ENCODE data around the gene DOCK6. TPM values are rescaled to one million over a fixed set of nuclear protein-coding genes. Genes with fewer than 3 reads are reported as not detected.

The DOCK6 gene
- total and polyA plus RNA-seq, 10 of the 15 experiments (the other 5 are each of a cell fraction or from before 2014, with no cell fraction given), result 0.76 to 24.8 (median 4.7) TPM

- SMC1A ChIA-PET (ENCODE audit: uncharacterized antibody, unreplicated experiment), result interaction anchor here (1.7 kb wide), 1 partner anchor 42 kb away, joined by 7 read pairs; the partner anchor contains the start of gene SPC24
- intact Hi-C loops (cut with micrococcal nuclease; ENCODE audit: unreplicated experiment), result no loop called here
- Histone ChIP-seq H3K79me2 (ENCODE audit: control insufficient read depth, insufficient read depth, low read length) (peaks cover 3% of the 10 kb centered on the region), H3K27me3 (replicated peaks in 1 of 2; ENCODE audit: control insufficient read depth in 2 of 2, insufficient read depth in 2 of 2, low read length in 1 of 2) (no peaks in the 10 kb centered on the region), H3K9ac (ENCODE audit: control insufficient read depth, insufficient read depth, low read length) (no peak overlapping the region), H3K36me3 (ENCODE audit: control insufficient read depth in 2 of 2, insufficient read depth in 2 of 2, low read length in 1 of 2) (no peaks in the 10 kb centered on the region; a peak in 1 of 4 replicates), H3K4me3 (peak overlapping the region; percentile 97; the same call in 1 of the 2 replicates), H2AFZ (ENCODE audit: control insufficient read depth, low read depth, low read length) (peak overlapping the region; percentile 8; the same call in 1 of the 2 replicates), H3K27ac (ENCODE audit: control insufficient read depth, insufficient read depth) (no peak overlapping the region), H3K9me3 (replicated peaks; ENCODE audit: control insufficient read depth, insufficient read depth, low read length) (no peaks in the 10 kb centered on the region; the same call in 2 of the 3 replicates), H3K4me1 (ENCODE audit: control insufficient read depth, insufficient read depth, low read length) (peaks cover 11% of the 10 kb centered on the region), H3K4me2 (ENCODE audit: control insufficient read depth, insufficient read depth) (no peak overlapping the region; the same call in 1 of the 2 replicates), H4K20me1 (ENCODE audit: control insufficient read depth, insufficient read depth) (no peaks in the 10 kb centered on the region)
- FAIRE-seq (no peak), ATAC-seq (no peak), DNase-seq (ENCODE audit: low read depth, low spot score) (no peak)
- CTCF ChIA-PET, result interaction anchor here (0.7 kb wide), 1 partner anchor 93 kb away, joined by 4 read pairs; no protein-coding TSS in a partner anchor
- no peak for TF ChIP-seq NFXL1 (IDR thresholded peaks at IDR 0.05; ENCODE audit: borderline replicate concordance)
- TF ChIP-seq ASH2L (IDR thresholded peaks at IDR 0.05; ENCODE audit: borderline replicate concordance, low read depth), result no peak
- TF ChIP-seq KLF5 (IDR thresholded peaks at IDR 0.05; ENCODE audit: partially characterized antibody), result no peak
- no peak for TF ChIP-seq ESRRA (IDR thresholded peaks at IDR 0.05; ENCODE audit: low read length)
- no peak for TF ChIP-seq RELB (IDR thresholded peaks at IDR 0.05; ENCODE audit: low read depth)
- no peak for TF ChIP-seq IRF4 (IDR thresholded peaks at IDR 0.05; ENCODE audit: low read depth, low read length)
- no TSS peak for BruUV-seq (replicated peaks)
- POLR2A ChIA-PET, result interaction anchor here (0.5 to 0.9 kb wide), 5 partner anchors 8 to 248 kb away, joined by 3 to 5 read pairs (median 3); no protein-coding TSS in a partner anchor
- in situ Hi-C loops (cut with MboI), result no loop called here
- WGBS (ENCODE audit: insufficient coverage, insufficient replicate concordance, low lambda C conversion rate, missing lambda C conversion rate), result 86% methylated on average over 7 of the region's 7 CpGs
- RAD21 ChIA-PET (ENCODE audit: unreplicated experiment), result interaction anchor here (0.7 to 1.5 kb wide), 4 partner anchors 8 to 162 kb away, joined by 3 to 6 read pairs (median 4); no protein-coding TSS in a partner anchor
These were observed 64.2 kb downstream of the DOCK6 start for GRCh38 chr19:11198175-11198534.
